NOMO-1 (cell line): ENCODE measurements around the gene PPM1E.

Experiments used
- DNase-seq, 2 experiments: peaks; one replicate each; lab custom pipeline; 2025; ENCODE audit not compliant: unreplicated experiment in 2 of 2; lab: John Stamatoyannopoulos, UW

PPM1E gene

GRCh38 chr17:59027750-59028149 lies 272.1 kb downstream of the PPM1E start:
- peak in 1 of 2 experiments; percentile 39 for DNase-seq

GRCh38 chr17:59028328-59028727 lies 272.7 kb downstream of the PPM1E start:
- no peak for DNase-seq

- DNase-seq, result no peak
Observed at GRCh38 chr17:59030811-59031210, 275.2 kb downstream of the PPM1E start.
